GM23338 (cell line): Measurements from ENCODE around the gene XYLT1. TPM values are rescaled to one million over a fixed set of nuclear protein-coding genes. Genes with fewer than 3 reads are reported as not detected.

Experiments used
- ATAC-seq: fragments of 200-7000 bp; cut with Tn5 transposase; 3 replicates; pipeline ENCODE4 v1.9.1; 2020
- DNase-seq: peaks from one replicate; pipeline ENCODE4 v3.0.0-alpha.2; 2015; ENCODE audit warnings: low spot score
- H2AFZ ChIP-seq: fragments of 200-600 bp; sonication (generic); 2 replicates; pipeline ENCODE4 v1.8.0; 2016; ENCODE audit warnings: antibody characterized with exemption, mild to moderate bottlenecking, moderate library complexity
- H3F3A ChIP-seq: fragments of 200-600 bp; sonication (generic); replicated peaks from 2 replicates; pipeline ENCODE4 v1.8.0; 2017; ENCODE audit warnings: antibody characterized with exemption, mixed run types, low read depth
- H3K27ac ChIP-seq: fragments of 200-600 bp; sonication (generic); 2 replicates; pipeline ENCODE4 v1.6.1; 2016; ENCODE audit warnings: low read depth
- H3K27me3 ChIP-seq: fragments of 200-600 bp; sonication (generic); 2 replicates; pipeline ENCODE4 v1.8.0; 2016; ENCODE audit warnings: mild to moderate bottlenecking, mixed run types, moderate library complexity; ENCODE audit not compliant: insufficient read depth
- H3K36me3 ChIP-seq: fragments of 200-600 bp; sonication (generic); 2 replicates; pipeline ENCODE4 v1.8.0; 2016; ENCODE audit warnings: mild to moderate bottlenecking; ENCODE audit not compliant: insufficient read depth
- H3K4me1 ChIP-seq: fragments of 200-600 bp; sonication (generic); 2 replicates; pipeline ENCODE4 v1.8.0; 2016; ENCODE audit warnings: mild to moderate bottlenecking, moderate library complexity; ENCODE audit not compliant: insufficient read depth
- H3K4me2 ChIP-seq: fragments of 200-600 bp; sonication (generic); 2 replicates; pipeline ENCODE4 v1.7.1; 2017; ENCODE audit warnings: mixed run types
- H3K4me3 ChIP-seq: fragments of 200-600 bp; sonication (generic); 2 replicates; pipeline ENCODE4 v1.6.1; 2016; ENCODE audit warnings: mixed run types
- H3K79me2 ChIP-seq: fragments of 200-600 bp; sonication (generic); replicated peaks from 2 replicates; pipeline ENCODE4 v1.8.0; 2017; ENCODE audit warnings: mild to moderate bottlenecking; ENCODE audit not compliant: insufficient read depth
- H3K9me2 ChIP-seq: fragments of 200-600 bp; sonication (generic); 2 replicates; pipeline ENCODE4 v1.8.0; 2017; ENCODE audit not compliant: insufficient read depth
- H4K20me1 ChIP-seq: fragments of 200-600 bp; sonication (generic); replicated peaks from 2 replicates; pipeline ENCODE4 v1.8.0; 2017; ENCODE audit warnings: mild to moderate bottlenecking; ENCODE audit not compliant: insufficient read depth
- H3K27ac Mint-ChIP-seq: 2 replicates; pipeline ENCODE4 v1.8.0; 2020; ENCODE audit warnings: inconsistent platforms, mild to moderate bottlenecking, moderate library complexity, mixed read lengths
- H3K27me3 Mint-ChIP-seq: 3 replicates; pipeline ENCODE4 v1.8.0; 2022; ENCODE audit warnings: low read depth, mild to moderate bottlenecking, moderate library complexity, mixed read lengths, inconsistent platforms; ENCODE audit not compliant: insufficient read depth, poor library complexity
- H3K36me3 Mint-ChIP-seq: 3 replicates; pipeline ENCODE4 v1.8.0; 2021; ENCODE audit warnings: low read depth, mild to moderate bottlenecking, inconsistent platforms, moderate library complexity, mixed read lengths
- H3K4me1 Mint-ChIP-seq: 3 replicates; pipeline ENCODE4 v1.8.0; 2020; ENCODE audit warnings: mild to moderate bottlenecking, inconsistent platforms, mixed read lengths
- H3K4me3 Mint-ChIP-seq: 3 replicates; pipeline ENCODE4 v1.8.0; 2021; ENCODE audit warnings: moderate library complexity, mild to moderate bottlenecking, inconsistent platforms, mixed read lengths
- H3K9me3 Mint-ChIP-seq: 3 replicates; pipeline ENCODE4 v1.8.0; 2020; ENCODE audit warnings: moderate library complexity, mild to moderate bottlenecking, inconsistent platforms, mixed read lengths
- CREB1 ChIP-seq: fragments of 250-450 bp; sonication (Bioruptor Pico); IDR thresholded peaks from 2 replicates; pipeline ENCODE4 v1.5.0; 2020; ENCODE audit warnings: low read depth, mild to moderate bottlenecking, moderate library complexity
- EZH2 ChIP-seq: fragments of 200-600 bp; sonication (generic); IDR thresholded peaks from one replicate; pipeline ENCODE4 v1.8.0; 2017; ENCODE audit warnings: antibody characterized with exemption, mild to moderate bottlenecking, low read depth; ENCODE audit not compliant: unreplicated experiment
- JUNB ChIP-seq: IDR thresholded peaks from one replicate; pipeline ENCODE4 v1.6.1; 2016; ENCODE audit warnings: antibody characterized with exemption; ENCODE audit not compliant: unreplicated experiment
- NANOG ChIP-seq: IDR thresholded peaks from 2 replicates; pipeline ENCODE4 v1.6.1; 2016; ENCODE audit warnings: antibody characterized with exemption, borderline replicate concordance
- POLR2AphosphoS5 ChIP-seq: IDR thresholded peaks from 2 replicates; pipeline ENCODE4 v1.6.1; 2016; ENCODE audit warnings: antibody characterized with exemption, low read depth
- REST ChIP-seq: IDR thresholded peaks from one replicate; pipeline ENCODE4 v1.6.1; 2018; ENCODE audit warnings: antibody characterized with exemption; ENCODE audit not compliant: unreplicated experiment
- STAT1 ChIP-seq: IDR thresholded peaks from one replicate; pipeline ENCODE4 v1.6.1; 2016; ENCODE audit warnings: antibody characterized with exemption; ENCODE audit not compliant: unreplicated experiment
- ZNF114 ChIP-seq: fragments of 250-450 bp; sonication (Bioruptor Pico); IDR thresholded peaks from 2 replicates; pipeline ENCODE4 v1.5.0; 2020; ENCODE audit warnings: mild to moderate bottlenecking, moderate library complexity
- ZNF331 ChIP-seq: fragments of 250-450 bp; sonication (Bioruptor Pico); IDR thresholded peaks from 2 replicates; pipeline ENCODE4 v1.5.0; 2020; ENCODE audit warnings: low read depth, mild to moderate bottlenecking, moderate library complexity
- ZNF462 ChIP-seq: fragments of 250-450 bp; sonication (Bioruptor Pico); IDR thresholded peaks from 2 replicates; pipeline ENCODE4 v1.5.0; 2020; ENCODE audit warnings: mild to moderate bottlenecking, moderate library complexity
- polyA plus RNA-seq: library from polyadenylated mRNA; unstranded; fragments of >200 nt; fragmentation: Nextera tagmentation; extraction: Ambion mirVana; gene quantifications from 2 replicates; pipeline ENCODE4 v1.2.1, GENCODE V29; 2016
- total RNA-seq: library from RNA; depleted of rRNA; stranded (reverse); fragments of >200 nt; shearing (Covaris generic); gene quantifications from 2 replicates; pipeline ENCODE4 v1.2.3, GENCODE V29; 2014

Gene XYLT1
- total and polyA plus RNA-seq, 2 experiments from 2014 or later: 3.5 to 24.7 TPM

DNA sequence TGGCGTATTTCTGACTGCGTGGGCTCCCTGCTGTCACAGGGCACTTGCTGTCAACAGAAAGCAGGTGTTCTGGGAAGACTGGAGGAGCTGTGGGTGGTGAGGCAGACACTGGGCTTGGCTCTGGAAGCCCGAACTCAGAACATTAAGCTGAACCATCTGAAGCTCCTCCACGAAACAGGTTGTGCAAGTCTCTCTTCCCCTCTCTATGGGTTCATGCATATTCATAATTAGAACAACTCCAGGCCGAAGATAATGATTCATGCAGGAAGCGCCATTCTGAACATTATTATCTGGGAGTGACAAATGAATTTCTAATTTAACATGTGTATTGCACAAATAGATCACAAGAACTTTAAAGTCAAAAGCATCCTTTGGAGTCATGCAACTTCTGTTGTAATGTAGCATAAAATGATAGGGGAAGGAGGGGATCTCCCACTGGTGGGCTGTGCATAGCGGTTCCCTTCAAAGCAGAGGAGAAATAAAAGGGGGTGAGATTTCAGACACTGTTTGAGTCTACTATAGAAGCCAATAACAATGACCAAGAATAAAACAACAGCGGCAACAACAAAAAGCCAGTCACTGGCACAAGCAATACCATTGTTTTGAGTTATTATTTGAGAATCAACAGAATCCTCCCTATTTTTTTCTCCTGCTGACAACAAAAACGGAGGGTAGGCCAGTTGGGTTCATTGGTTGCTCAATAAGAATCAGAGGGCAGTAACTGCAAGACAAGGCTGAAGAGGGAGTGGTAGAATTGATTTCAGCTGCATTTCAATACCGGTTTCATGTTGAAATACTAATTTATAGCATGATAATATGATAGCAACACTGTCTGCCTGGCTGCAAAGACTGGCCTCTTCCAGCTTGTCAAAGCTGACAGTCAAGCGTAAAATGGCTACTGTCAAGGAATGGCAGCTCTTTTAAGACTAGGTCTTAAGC lies 407.3 kb downstream of the XYLT1 start (continued):
- no peak for TF ChIP-seq ZNF462 (CRISPR knock-in tag)
- TF ChIP-seq NANOG: no peak
- no peak for TF ChIP-seq STAT1
- no peak for TF ChIP-seq CREB1 (CRISPR knock-in tag)
- TF ChIP-seq ZNF114 (CRISPR knock-in tag): no peak

DNA sequence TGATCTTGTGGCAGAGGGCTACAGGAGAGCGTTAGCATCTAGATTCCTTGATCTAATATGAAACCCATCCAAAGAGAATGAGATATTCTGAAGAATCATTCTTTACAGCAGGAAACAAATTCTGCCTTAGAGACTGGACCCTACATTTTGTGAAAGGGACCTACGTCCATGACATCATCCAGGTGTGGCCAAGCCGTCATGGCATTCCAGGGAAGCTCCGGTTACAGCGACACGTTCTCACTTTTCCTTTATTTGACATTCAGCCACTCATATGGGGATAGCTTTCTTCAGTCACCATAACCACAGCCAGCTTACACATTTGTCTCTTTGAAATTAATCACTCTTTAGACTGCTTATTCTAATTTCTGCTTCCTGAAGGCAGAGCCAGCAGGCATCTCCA lies 408.1 kb downstream of the XYLT1 start:
- Histone ChIP-seq H3K4me1 (peaks cover 1% of the 10 kb centered on the region), H3K4me2 (no peak overlapping the region), H2AFZ (no peak overlapping the region), H3F3A (no peaks in the 10 kb centered on the region), H3K4me3 (no peak overlapping the region), H3K79me2 (no peaks in the 10 kb centered on the region), H3K27me3 (no peaks in the 10 kb centered on the region), H3K27ac (no peak overlapping the region), H4K20me1 (no peaks in the 10 kb centered on the region), H3K36me3 (no peaks in the 10 kb centered on the region), H3K9me2 (0 out of 2 replicates have a peak, but pooled peaks cover 8% of the 10 kb centered on the region)
- ATAC-seq: no peak
- Mint-ChIP-seq H3K27me3 (no peaks in the 10 kb centered on the region), H3K4me1 (peaks cover 12% of the 10 kb centered on the region; the same call in 2 of the 3 replicates), H3K36me3 (no peaks in the 10 kb centered on the region), H3K9me3 (0 out of 3 replicates have a peak, but pooled peaks cover 3% of the 10 kb centered on the region), H3K4me3 (no peak overlapping the region), H3K27ac (no peak overlapping the region)
- no peak for DNase-seq
- TF ChIP-seq STAT1 (no peak), CREB1 (CRISPR knock-in tag) (no peak), ZNF331 (CRISPR knock-in tag) (no peak), EZH2 (no peak), POLR2AphosphoS5 (no peak), JUNB (no peak), REST (no peak), ZNF114 (CRISPR knock-in tag) (no peak)
